Measurements from ENCODE around the gene COL28A1.

The COL28A1 gene

GRCh38 chr7:7539152-7539551, 3.5 kb upstream of the COL28A1 start:
- Histone ChIP-seq H3K79me2 (ENCODE audit: insufficient read depth, low read length) (no peaks in the 10 kb centered on the region), H3K9ac (ENCODE audit: low read length) (no peak overlapping the region), H4K20me1 (ENCODE audit: low read depth, low read length) (no peaks in the 10 kb centered on the region)

GRCh38 chr7:7537711-7538110, 2.0 kb upstream of the COL28A1 start:
- no peaks in the 10 kb centered on the region for H3K36me3 ChIP-seq (ENCODE audit: low read length)
- TF ChIP-seq CTCF (IDR thresholded peaks at IDR 0.05; ENCODE audit: insufficient read depth, low read length, poor library complexity, severe bottlenecking) = no peak
- no peak for TF ChIP-seq EZH2phosphoT487 (conservative IDR thresholded peaks at IDR 0.05; ENCODE audit: low read length)
- H3K4me3 ChIP-seq (ENCODE audit: insufficient read depth, low read length, poor library complexity, severe bottlenecking) = no peak overlapping the region
- H3K9me3 ChIP-seq (ENCODE audit: insufficient read depth, low read length) = no peaks in the 10 kb centered on the region
- H3K27me3 ChIP-seq (ENCODE audit: low read length) = no peaks in the 10 kb centered on the region
- H3F3A ChIP-seq (ENCODE audit: insufficient read depth) = no peaks in the 10 kb centered on the region
- no peak overlapping the region for H2AFZ ChIP-seq (ENCODE audit: low read depth, low read length, severe bottlenecking)
- H3K4me2 ChIP-seq (ENCODE audit: low read depth, low read length, poor library complexity, severe bottlenecking) = no peak overlapping the region
- H3K27ac ChIP-seq (ENCODE audit: low read depth, low read length) = no peak overlapping the region
- H3K9me2 ChIP-seq (replicated peaks; ENCODE audit: insufficient read depth, low read length) = no peaks in the 10 kb centered on the region
- H3K79me2 ChIP-seq (ENCODE audit: insufficient read depth, low read length) = no peaks in the 10 kb centered on the region
- no peaks in the 10 kb centered on the region for H4K20me1 ChIP-seq (ENCODE audit: low read depth, low read length)
- H3K9ac ChIP-seq (ENCODE audit: low read length) = no peak overlapping the region

More at GRCh38 chr7:7539152-7539551, 3.5 kb upstream of the COL28A1 start:
- Histone ChIP-seq H3F3A (ENCODE audit: insufficient read depth) (no peaks in the 10 kb centered on the region), H3K4me2 (ENCODE audit: low read depth, low read length, poor library complexity, severe bottlenecking) (no peak overlapping the region), H3K9me3 (ENCODE audit: insufficient read depth, low read length) (no peaks in the 10 kb centered on the region), H3K36me3 (ENCODE audit: low read length) (no peaks in the 10 kb centered on the region), H3K27ac (ENCODE audit: low read depth, low read length) (no peak overlapping the region), H3K4me3 (ENCODE audit: insufficient read depth, low read length, poor library complexity, severe bottlenecking) (no peak overlapping the region), H3K9me2 (replicated peaks; ENCODE audit: insufficient read depth, low read length) (no peaks in the 10 kb centered on the region), H3K27me3 (ENCODE audit: low read length) (no peaks in the 10 kb centered on the region), H2AFZ (ENCODE audit: low read depth, low read length, severe bottlenecking) (no peak overlapping the region)
- TF ChIP-seq EZH2phosphoT487 (conservative IDR thresholded peaks at IDR 0.05; ENCODE audit: low read length) (no peak), CTCF (IDR thresholded peaks at IDR 0.05; ENCODE audit: insufficient read depth, low read length, poor library complexity, severe bottlenecking) (no peak)

- Histone ChIP-seq H3K79me2 (ENCODE audit: insufficient read depth, low read length) (no peaks in the 10 kb centered on the region), H3K4me3 (ENCODE audit: insufficient read depth, low read length, poor library complexity, severe bottlenecking) (no peak overlapping the region), H4K20me1 (ENCODE audit: low read depth, low read length) (no peaks in the 10 kb centered on the region)
These were observed 835 bp upstream of the COL28A1 start for GRCh38 chr7:7536396-7537019.

More at GRCh38 chr7:7536396-7537019, 835 bp upstream of the COL28A1 start:
- Histone ChIP-seq H3K27me3 (ENCODE audit: low read length) (no peaks in the 10 kb centered on the region), H3K9ac (ENCODE audit: low read length) (no peak overlapping the region), H3K9me3 (ENCODE audit: insufficient read depth, low read length) (no peaks in the 10 kb centered on the region), H3K36me3 (ENCODE audit: low read length) (no peaks in the 10 kb centered on the region), H2AFZ (ENCODE audit: low read depth, low read length, severe bottlenecking) (no peak overlapping the region), H3F3A (ENCODE audit: insufficient read depth) (no peaks in the 10 kb centered on the region), H3K9me2 (replicated peaks; ENCODE audit: insufficient read depth, low read length) (no peaks in the 10 kb centered on the region), H3K4me2 (ENCODE audit: low read depth, low read length, poor library complexity, severe bottlenecking) (no peak overlapping the region), H3K27ac (ENCODE audit: low read depth, low read length) (no peak overlapping the region)
- TF ChIP-seq CTCF (IDR thresholded peaks at IDR 0.05; ENCODE audit: insufficient read depth, low read length, poor library complexity, severe bottlenecking) = no peak
- no peak for TF ChIP-seq EZH2phosphoT487 (conservative IDR thresholded peaks at IDR 0.05; ENCODE audit: low read length)

Data from SU-DHL-6 (cell line).